ENCODE results near the gene MRPL4. TPM values are rescaled to one million over a fixed set of nuclear protein-coding genes. Genes with fewer than 3 reads are reported as not detected.

MRPL4 gene
- total and polyA plus RNA-seq, 2 of the 13 experiments (the other 11 are each of a cell fraction or from before 2014, with no cell fraction given): 40.6 to 42.5 TPM

DNA sequence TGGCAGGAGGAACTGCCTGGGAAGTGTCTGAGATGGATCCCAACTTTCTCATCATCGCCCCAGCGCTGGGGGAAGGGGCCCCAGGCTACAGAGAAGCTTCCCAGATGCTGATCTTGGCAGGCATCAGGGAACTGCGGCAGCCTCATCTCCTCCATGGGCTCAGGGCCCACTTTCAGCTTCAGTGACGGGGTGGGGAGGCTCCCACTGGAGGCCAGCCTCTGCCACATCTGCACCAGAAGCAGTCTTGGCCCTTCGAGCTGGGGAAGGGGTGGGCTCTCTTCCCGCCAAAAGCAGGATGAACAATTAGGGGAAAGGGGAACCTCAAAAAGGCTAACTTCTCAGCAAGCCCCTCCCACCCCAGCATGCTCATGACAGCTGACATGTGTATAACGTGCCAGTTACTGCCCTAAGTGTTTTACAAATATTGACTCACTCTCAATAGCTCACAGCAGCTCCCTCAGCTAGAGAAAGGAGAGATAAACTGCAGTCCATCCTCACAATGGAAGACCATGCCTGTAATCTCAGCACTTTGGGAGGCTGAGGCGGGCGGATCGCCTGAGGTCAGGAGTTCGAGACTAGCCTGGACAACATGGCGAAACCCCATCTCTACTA lies 13.7 kb upstream of the MRPL4 start (continued):
- peak; percentile 59 for TF ChIP-seq MED1 (CRISPR knock-in tag; IDR thresholded peaks at IDR 0.05)
- TF ChIP-seq KDM1A (CRISPR knock-in tag; IDR thresholded peaks at IDR 0.05): 0 out of 2 replicates have a peak, but pooled peaks have one; percentile 10
- TF ChIP-seq SATB2 (CRISPR knock-in tag; IDR thresholded peaks at IDR 0.05): no peak
- no peak for TF ChIP-seq ZNF607 (CRISPR knock-in tag; IDR thresholded peaks at IDR 0.05; ENCODE audit: borderline replicate concordance)
- TF ChIP-seq, protein P1, sequence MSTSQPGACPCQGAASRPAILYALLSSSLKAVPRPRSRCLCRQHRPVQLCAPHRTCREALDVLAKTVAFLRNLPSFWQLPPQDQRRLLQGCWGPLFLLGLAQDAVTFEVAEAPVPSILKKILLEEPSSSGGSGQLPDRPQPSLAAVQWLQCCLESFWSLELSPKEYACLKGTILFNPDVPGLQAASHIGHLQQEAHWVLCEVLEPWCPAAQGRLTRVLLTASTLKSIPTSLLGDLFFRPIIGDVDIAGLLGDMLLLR (CRISPR knock-in tag; IDR thresholded peaks at IDR 0.05): no peak
- no peak for TF ChIP-seq ZNF572 (CRISPR knock-in tag; IDR thresholded peaks at IDR 0.05)
- no peak for TF ChIP-seq RBM22 (optimal IDR thresholded peaks at IDR 0.05; ENCODE audit: low read length)
- TF ChIP-seq, protein P2, sequence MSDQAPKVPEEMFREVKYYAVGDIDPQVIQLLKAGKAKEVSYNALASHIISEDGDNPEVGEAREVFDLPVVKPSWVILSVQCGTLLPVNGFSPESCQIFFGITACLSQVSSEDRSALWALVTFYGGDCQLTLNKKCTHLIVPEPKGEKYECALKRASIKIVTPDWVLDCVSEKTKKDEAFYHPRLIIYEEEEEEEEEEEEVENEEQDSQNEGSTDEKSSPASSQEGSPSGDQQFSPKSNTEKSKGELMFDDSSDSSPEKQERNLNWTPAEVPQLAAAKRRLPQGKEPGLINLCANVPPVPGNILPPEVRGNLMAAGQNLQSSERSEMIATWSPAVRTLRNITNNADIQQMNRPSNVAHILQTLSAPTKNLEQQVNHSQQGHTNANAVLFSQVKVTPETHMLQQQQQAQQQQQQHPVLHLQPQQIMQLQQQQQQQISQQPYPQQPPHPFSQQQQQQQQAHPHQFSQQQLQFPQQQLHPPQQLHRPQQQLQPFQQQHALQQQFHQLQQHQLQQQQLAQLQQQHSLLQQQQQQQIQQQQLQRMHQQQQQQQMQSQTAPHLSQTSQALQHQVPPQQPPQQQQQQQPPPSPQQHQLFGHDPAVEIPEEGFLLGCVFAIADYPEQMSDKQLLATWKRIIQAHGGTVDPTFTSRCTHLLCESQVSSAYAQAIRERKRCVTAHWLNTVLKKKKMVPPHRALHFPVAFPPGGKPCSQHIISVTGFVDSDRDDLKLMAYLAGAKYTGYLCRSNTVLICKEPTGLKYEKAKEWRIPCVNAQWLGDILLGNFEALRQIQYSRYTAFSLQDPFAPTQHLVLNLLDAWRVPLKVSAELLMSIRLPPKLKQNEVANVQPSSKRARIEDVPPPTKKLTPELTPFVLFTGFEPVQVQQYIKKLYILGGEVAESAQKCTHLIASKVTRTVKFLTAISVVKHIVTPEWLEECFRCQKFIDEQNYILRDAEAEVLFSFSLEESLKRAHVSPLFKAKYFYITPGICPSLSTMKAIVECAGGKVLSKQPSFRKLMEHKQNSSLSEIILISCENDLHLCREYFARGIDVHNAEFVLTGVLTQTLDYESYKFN (CRISPR knock-in tag; conservative IDR thresholded peaks at IDR 0.05): peak; percentile 64
- TF ChIP-seq, protein P3, sequence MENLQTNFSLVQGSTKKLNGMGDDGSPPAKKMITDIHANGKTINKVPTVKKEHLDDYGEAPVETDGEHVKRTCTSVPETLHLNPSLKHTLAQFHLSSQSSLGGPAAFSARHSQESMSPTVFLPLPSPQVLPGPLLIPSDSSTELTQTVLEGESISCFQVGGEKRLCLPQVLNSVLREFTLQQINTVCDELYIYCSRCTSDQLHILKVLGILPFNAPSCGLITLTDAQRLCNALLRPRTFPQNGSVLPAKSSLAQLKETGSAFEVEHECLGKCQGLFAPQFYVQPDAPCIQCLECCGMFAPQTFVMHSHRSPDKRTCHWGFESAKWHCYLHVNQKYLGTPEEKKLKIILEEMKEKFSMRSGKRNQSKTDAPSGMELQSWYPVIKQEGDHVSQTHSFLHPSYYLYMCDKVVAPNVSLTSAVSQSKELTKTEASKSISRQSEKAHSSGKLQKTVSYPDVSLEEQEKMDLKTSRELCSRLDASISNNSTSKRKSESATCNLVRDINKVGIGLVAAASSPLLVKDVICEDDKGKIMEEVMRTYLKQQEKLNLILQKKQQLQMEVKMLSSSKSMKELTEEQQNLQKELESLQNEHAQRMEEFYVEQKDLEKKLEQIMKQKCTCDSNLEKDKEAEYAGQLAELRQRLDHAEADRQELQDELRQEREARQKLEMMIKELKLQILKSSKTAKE (CRISPR knock-in tag; IDR thresholded peaks at IDR 0.05; ENCODE audit: borderline replicate concordance): peak; percentile 66; the same call in 1 of the 2 replicates
- TF ChIP-seq, protein P4, sequence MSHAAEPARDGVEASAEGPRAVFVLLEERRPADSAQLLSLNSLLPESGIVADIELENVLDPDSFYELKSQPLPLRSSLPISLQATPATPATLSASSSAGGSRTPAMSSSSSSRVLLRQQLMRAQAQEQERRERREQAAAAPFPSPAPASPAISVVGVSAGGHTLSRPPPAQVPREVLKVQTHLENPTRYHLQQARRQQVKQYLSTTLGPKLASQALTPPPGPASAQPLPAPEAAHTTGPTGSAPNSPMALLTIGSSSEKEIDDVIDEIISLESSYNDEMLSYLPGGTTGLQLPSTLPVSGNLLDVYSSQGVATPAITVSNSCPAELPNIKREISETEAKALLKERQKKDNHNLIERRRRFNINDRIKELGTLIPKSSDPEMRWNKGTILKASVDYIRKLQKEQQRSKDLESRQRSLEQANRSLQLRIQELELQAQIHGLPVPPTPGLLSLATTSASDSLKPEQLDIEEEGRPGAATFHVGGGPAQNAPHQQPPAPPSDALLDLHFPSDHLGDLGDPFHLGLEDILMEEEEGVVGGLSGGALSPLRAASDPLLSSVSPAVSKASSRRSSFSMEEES (CRISPR knock-in tag; IDR thresholded peaks at IDR 0.05): peak; percentile 54
- no peak for TF ChIP-seq NR2F1 (CRISPR knock-in tag; IDR thresholded peaks at IDR 0.05)
- TF ChIP-seq ZNF121 (CRISPR knock-in tag; IDR thresholded peaks at IDR 0.05): no peak
- TF ChIP-seq RFX1 (IDR thresholded peaks at IDR 0.05): no peak
- peak; percentile 60; the same call in 1 of the 2 replicates for TF ChIP-seq JUN (CRISPR knock-in tag; IDR thresholded peaks at IDR 0.05)
- TF ChIP-seq, protein P5, sequence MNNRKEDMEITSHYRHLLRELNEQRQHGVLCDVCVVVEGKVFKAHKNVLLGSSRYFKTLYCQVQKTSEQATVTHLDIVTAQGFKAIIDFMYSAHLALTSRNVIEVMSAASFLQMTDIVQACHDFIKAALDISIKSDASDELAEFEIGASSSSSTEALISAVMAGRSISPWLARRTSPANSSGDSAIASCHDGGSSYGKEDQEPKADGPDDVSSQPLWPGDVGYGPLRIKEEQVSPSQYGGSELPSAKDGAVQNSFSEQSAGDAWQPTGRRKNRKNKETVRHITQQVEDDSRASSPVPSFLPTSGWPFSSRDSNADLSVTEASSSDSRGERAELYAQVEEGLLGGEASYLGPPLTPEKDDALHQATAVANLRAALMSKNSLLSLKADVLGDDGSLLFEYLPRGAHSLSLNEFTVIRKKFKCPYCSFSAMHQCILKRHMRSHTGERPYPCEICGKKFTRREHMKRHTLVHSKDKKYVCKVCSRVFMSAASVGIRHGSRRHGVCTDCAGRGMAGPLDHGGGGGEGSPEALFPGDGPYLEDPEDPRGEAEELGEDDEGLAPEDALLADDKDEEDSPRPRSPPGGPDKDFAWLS (CRISPR knock-in tag; IDR thresholded peaks at IDR 0.05; ENCODE audit: borderline replicate concordance): no peak

Data from HepG2 (cell line).